Right lobe of liver (tissue), 4 donors: ENCODE measurements around the gene SULF2.

Experiments
- POLR2A ChIP-seq: fragments of 450-650 bp; IDR thresholded peaks from one replicate; pipeline ENCODE4 v1.6.1; 2017; ENCODE audit warnings: antibody characterized with exemption, mild to moderate bottlenecking
- TF ChIP-seq, protein P1 (sequence below), 4 donors: fragments of 200-600 bp in 3 of 4; fragments of 450-650 bp in 1 of 4; IDR thresholded peaks; one replicate each; pipeline versions ENCODE4 v1.5.1 to v1.8.0; 2016 to 2022; ENCODE audit warnings: antibody characterized with exemption in 4 of 4, mild to moderate bottlenecking in 2 of 4
- donor health status: DM: no; HTN: no; CAD: no.
- donor health status: DM: no; HTN: no; CAD: no.
- donor health status: DM: no; HTN: yes; CAD: no.

DNA sequence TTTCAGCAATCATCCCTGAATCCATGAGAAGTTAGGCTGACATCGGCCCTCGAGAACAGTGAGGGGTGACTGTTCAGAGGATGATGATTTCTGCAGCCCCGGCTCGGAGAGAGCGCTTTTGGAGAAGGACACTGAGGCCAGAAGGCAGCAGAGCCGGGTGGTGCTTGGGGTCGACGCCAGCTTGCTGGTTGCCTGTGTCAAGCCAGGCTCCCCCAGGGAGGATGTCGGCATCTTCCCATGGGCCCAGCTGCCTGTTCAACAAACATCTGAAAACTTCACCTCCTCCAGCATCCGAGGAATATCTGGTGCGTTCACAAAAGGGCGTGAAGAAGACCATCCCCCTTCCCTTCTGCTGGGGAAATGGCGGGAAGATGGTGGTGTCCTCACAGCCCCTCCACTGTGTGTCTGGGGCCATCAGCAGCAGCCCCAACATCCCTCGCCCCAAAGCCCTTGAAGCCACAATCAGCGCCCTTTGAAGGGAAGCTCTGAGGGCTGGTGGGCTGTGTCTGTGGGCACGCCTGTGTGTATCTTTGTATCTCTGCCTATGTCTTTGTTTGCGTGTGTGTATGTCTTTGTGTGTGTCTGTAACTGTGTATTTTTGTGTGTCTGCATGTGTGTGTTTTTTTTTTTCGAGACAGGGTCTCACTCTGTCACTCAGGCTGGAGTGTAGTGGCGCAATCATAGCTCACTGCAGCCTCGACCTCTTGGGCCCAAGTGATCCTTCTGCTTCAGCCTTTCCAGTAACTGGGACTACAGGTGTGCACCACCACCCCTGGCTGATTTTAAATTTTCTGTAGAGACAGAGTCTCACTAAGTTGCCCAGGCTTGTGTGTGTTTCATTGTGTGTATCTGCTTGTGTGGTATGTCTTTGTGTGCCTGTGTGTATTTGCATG lies 97.9 kb downstream of the SULF2 start:
- TF ChIP-seq, protein P1, sequence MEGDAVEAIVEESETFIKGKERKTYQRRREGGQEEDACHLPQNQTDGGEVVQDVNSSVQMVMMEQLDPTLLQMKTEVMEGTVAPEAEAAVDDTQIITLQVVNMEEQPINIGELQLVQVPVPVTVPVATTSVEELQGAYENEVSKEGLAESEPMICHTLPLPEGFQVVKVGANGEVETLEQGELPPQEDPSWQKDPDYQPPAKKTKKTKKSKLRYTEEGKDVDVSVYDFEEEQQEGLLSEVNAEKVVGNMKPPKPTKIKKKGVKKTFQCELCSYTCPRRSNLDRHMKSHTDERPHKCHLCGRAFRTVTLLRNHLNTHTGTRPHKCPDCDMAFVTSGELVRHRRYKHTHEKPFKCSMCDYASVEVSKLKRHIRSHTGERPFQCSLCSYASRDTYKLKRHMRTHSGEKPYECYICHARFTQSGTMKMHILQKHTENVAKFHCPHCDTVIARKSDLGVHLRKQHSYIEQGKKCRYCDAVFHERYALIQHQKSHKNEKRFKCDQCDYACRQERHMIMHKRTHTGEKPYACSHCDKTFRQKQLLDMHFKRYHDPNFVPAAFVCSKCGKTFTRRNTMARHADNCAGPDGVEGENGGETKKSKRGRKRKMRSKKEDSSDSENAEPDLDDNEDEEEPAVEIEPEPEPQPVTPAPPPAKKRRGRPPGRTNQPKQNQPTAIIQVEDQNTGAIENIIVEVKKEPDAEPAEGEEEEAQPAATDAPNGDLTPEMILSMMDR (IDR thresholded peaks at IDR 0.05), result no peak
- no peak for TF ChIP-seq POLR2A
